ENCODE measurements around the gene SLC30A1.
"Not testable (repeated sequence)": the region's sequence is repeated elsewhere in the genome, so short reads cannot be mapped to it uniquely, and the experiment has no call there.

Gene SLC30A1

GRCh38 chr1:211549092-211549711 lies 29.8 kb downstream of the SLC30A1 start:
- FAIRE-seq (no peak), DNase-seq (ENCODE audit: insufficient read length, low spot score) (no peak)

GRCh38 chr1:211548321-211549091 lies 30.5 kb downstream of the SLC30A1 start:
- DNase-seq (ENCODE audit: insufficient read length, low spot score), result no peak
- FAIRE-seq, result peak; percentile 42

GRCh38 chr1:211547710-211548109 lies 31.3 kb downstream of the SLC30A1 start:
- DNase-seq (ENCODE audit: insufficient read length, low spot score), result no peak
- FAIRE-seq, result no peak

DNA sequence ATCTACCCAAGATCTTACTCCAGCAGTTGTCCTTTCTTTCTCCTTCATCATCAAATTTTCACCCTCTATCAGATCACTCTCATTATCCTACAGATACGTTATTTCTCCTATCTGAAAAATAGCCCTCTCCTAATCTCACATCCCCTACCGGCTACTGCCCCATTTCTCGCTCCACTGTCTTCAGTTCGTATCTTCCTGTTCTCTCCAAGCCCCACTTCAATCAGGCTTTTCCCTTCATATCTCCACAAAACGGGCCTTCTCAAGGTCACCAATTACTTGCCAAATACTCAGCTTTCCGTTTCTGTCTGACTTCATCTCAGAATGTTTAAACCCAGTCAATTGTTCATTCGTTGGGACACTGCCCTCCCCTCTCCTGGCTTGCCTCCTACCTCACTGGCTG lies 32.4 kb downstream of the SLC30A1 start:
- FAIRE-seq (no peak), DNase-seq (ENCODE audit: insufficient read length, low spot score) (no peak)

DNA sequence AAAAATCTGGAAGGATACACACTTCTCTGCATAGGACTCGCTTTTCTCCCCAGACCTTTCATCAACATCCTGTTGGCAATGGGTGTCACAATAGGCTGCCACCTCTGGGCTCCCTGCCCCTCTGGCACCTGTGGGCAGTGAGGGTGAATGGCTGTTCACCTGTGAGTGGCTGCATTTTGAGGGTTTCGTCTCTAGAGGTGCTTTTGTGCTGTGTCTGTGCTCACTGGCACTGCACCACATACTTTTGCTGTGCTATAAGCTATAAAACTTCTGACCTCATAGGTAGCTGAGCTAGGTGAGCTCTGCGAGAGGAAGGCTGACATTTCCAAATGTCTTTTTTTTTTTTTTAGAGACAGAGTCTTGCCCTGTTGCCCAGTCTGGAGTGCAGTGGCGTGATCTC lies 35.9 kb downstream of the SLC30A1 start:
- DNase-seq (ENCODE audit: insufficient read length, low spot score) (no peak), FAIRE-seq (no peak)

- no peak for FAIRE-seq
- no peak for DNase-seq (ENCODE audit: insufficient read length, low spot score)
These were observed 37.1 kb downstream of the SLC30A1 start for GRCh38 chr1:211541720-211542477.

DNA sequence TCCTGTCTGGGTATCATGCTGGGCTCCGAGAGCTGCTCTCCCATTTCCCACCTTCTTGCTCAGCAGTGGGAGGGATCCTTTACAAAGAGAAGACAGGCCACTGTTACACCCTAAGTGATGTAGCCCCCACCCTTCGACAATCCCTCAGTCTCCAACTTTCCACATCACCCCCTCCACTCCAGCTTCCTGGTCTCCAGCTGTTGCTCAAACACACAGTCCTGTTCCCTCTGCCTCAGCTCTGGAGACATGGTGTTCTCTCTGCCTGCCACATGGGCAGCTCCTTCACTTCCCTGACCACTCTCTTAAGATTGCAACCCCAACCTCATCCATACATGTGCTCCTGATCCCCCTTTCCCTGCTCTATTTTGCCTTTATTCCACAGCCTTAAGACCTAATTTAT lies 37.7 kb downstream of the SLC30A1 start:
- DNase-seq (ENCODE audit: insufficient read length, low spot score) (no peak), FAIRE-seq (no peak)

GRCh38 chr1:211540824-211541223 lies 38.1 kb downstream of the SLC30A1 start:
- not testable (repeated sequence) for DNase-seq (ENCODE audit: insufficient read length, low spot score); FAIRE-seq

- DNase-seq (ENCODE audit: insufficient read length, low spot score), result no peak
- no peak for FAIRE-seq
These were observed 40.7 kb downstream of the SLC30A1 start for GRCh38 chr1:211538287-211538686.

DNA sequence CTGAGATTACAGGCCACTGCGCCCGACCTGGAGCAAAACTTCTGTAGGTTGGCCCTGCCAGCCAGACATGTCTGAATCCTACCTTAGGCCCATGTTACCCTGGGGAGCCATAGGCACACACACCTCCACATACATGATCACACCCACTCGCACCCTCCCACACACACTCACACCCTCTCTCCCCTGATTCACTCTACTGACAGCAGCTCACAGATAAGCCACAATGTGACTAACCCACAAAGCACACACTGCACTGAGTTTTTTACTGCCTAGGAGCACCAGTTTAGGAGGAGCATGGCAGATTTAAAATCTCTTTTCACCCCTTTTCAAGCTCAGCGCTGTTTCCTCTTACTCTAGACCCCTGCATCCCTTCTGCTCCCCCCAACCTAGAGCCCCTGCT lies 41.7 kb downstream of the SLC30A1 start:
- FAIRE-seq (no peak), DNase-seq (ENCODE audit: insufficient read length, low spot score) (no peak)

- FAIRE-seq, result no peak
- DNase-seq (ENCODE audit: insufficient read length, low spot score), result no peak
These were observed 42.4 kb downstream of the SLC30A1 start for GRCh38 chr1:211536606-211537005.

GRCh38 chr1:211535346-211535745 lies 43.6 kb downstream of the SLC30A1 start:
- no peak for FAIRE-seq

GRCh38 chr1:211534545-211535291 lies 44.2 kb downstream of the SLC30A1 start:
- DNase-seq (ENCODE audit: insufficient read length, low spot score), result no peak
- no peak for FAIRE-seq

More at GRCh38 chr1:211535346-211535745, 43.6 kb downstream of the SLC30A1 start:
- no peak for DNase-seq (ENCODE audit: insufficient read length, low spot score)

DNA sequence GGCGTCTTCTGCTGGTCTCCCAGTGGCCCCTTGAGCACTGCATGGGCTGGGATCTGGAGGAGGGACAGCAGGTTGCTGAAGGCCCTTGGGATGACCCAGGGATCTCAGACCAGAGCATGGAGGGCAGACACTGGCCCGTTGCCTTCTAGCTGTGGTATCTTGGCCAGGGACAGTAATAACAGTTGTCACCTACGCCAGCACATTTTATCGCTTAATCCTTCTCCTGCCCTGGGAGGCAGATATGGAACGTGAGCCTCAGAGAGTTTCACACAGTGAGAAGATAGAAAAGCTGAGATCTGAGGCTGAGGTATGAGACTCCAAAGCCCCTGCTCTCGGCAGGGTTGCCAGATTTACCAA lies 46.9 kb downstream of the SLC30A1 start:
- DNase-seq (ENCODE audit: insufficient read length, low spot score) (no peak), FAIRE-seq (no peak)

- no peak for FAIRE-seq
- no peak for DNase-seq (ENCODE audit: insufficient read length, low spot score)
These were observed 47.5 kb downstream of the SLC30A1 start for GRCh38 chr1:211531194-211532087.

DNA sequence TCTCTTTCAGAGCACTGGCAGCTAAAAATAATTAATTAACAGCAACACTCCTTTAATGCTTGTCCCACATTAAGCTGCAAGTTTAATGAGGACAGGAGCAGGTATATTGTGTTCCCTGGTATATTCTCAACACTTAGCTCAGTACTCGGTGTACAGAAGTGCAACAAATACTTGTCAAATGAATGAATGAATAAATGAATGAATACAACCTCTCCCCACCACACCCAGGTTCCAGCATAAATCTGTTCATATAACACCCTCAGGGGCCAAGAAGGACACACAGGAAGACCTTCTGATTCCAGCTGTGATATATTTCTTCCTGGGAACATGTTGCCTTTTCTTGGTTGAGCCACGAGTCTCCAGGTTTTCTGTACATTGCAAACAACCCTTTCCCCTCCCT lies 48.9 kb downstream of the SLC30A1 start:
- no peak for FAIRE-seq
- no peak for DNase-seq (ENCODE audit: insufficient read length, low spot score)

DNA sequence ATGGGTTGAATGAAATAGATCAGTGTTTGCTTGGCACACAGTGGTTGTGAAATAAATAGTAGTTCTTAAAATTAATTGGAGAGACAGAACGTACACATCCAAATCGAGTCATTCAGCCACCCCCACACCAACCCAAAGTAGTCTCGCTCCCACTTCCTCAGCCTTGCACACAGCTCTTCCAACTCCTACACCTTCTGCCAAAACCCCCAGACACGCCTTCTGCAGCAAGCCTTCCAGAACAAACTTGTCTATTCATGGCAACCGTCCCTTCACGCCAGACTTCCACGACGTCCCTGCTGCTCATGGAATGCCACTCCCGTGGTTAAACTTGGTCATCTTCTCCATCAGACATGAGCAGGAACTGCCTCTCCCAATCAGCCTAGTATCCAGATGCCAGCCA lies 49.5 kb downstream of the SLC30A1 start:
- no peak for FAIRE-seq
- DNase-seq (ENCODE audit: insufficient read length, low spot score), result no peak

- DNase-seq (ENCODE audit: insufficient read length, low spot score) (no peak), FAIRE-seq (no peak)
These were observed 50.0 kb downstream of the SLC30A1 start for GRCh38 chr1:211529011-211529410.

DNA sequence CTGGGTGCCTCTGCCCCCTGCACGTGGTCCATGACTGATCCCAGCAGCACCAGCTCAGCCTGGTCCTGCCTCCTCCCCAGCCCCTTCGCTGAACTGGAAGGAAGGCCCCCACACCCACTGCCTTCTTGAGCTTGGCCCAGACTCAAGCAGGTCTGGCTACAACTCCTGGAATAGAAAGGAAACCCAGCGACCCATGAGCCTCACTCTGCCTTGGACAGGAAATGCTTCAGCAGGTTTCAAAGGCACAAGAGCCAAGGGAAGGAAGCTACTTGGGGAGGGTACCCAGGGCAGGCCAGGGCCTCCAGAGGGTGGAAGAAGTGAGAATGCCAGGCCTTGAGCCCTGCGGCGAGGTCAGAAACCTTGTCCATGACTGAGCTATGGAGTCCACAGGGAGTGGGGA lies 51.1 kb downstream of the SLC30A1 start:
- DNase-seq (ENCODE audit: insufficient read length, low spot score), result no peak
- FAIRE-seq, result no peak

DNA sequence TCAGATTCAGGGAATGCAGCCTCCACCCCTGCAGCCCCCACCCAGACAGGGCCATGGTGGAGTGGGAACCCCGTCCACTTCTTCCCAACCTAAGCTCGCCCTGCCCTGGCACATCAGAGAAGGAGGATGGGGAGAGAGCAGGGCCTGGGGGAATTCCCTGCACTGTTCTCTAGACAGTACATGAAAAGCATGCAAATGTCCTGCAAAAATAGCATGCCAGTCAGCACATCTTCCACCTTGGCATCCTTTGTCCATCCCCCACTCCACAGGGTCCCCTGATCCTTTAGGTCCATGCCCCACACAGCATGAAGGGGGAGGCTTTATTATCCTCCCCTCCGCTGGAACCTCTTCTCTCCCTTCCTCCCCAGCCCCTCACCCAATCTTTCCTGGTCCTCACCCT lies 52.0 kb downstream of the SLC30A1 start:
- no peak for FAIRE-seq

More for the DNA sequence above, 52.0 kb downstream of the SLC30A1 start:
- no peak for DNase-seq (ENCODE audit: insufficient read length, low spot score)

Data from HTR-8/SVneo (cell line).